ENCODE data around the gene VWF.

DNA sequence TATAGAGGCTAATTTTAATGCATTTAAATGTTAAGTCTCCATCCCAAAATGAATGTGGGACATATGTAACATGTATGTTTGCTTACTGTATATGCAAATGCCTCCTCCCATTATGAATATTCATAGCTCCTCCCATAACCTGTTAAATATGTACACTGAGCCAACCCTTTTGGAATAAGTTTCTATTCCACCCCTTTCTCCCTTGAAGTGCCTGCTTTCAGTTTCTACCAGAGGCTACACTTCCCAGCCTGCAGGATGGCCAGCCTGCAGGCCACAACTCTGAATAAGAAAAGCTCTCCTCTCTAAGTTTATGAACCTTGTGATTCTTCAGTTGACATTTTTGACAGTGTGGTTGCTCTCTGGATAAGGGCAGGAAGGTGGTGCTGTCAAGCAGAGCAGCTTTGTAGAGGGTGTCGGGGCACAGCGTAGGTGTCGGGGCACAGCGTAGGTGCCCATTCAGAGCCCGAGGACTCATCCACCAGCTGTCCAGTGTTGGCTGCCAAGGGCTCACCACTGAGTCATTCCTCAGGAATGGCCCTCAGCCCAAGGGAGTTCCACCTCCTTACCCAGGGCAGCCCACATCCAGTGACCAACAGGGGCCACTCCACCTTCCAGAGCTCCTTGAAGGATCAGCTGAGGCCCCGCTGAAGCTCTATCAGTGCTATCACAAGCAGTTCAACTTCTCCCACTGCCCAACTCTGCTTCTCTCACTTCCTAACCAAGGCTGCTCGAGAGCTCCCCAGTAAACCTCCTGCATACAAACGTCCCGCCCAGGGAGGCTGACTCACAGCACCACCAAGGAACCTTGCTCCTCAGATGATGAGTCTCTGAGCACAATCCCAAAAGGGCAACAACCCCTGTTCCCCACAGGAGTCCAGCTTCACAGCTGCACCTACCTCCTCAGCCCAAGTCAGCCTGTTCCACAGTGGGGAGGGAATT is 31.4 kb downstream of the VWF start:
- TF ChIP-seq, protein P1, sequence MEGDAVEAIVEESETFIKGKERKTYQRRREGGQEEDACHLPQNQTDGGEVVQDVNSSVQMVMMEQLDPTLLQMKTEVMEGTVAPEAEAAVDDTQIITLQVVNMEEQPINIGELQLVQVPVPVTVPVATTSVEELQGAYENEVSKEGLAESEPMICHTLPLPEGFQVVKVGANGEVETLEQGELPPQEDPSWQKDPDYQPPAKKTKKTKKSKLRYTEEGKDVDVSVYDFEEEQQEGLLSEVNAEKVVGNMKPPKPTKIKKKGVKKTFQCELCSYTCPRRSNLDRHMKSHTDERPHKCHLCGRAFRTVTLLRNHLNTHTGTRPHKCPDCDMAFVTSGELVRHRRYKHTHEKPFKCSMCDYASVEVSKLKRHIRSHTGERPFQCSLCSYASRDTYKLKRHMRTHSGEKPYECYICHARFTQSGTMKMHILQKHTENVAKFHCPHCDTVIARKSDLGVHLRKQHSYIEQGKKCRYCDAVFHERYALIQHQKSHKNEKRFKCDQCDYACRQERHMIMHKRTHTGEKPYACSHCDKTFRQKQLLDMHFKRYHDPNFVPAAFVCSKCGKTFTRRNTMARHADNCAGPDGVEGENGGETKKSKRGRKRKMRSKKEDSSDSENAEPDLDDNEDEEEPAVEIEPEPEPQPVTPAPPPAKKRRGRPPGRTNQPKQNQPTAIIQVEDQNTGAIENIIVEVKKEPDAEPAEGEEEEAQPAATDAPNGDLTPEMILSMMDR (IDR thresholded peaks at IDR 0.05) = no peak
- TF ChIP-seq POLR2A (IDR thresholded peaks at IDR 0.05) = no peak
